Transverse colon (tissue), 1 donor: ENCODE data around the gene PRPF40B.

ENCODE experiments used
- EP300 ChIP-seq: sonication (generic); formaldehyde crosslinking; IDR thresholded peaks from one replicate; pipeline ENCODE4 v1.6.1; 2017; ENCODE audit warnings: antibody characterized with exemption, low read depth
- POLR2A ChIP-seq: fragments of 450-650 bp; IDR thresholded peaks from one replicate; pipeline ENCODE4 v1.6.1; 2016; ENCODE audit warnings: antibody characterized with exemption, mild to moderate bottlenecking, moderate library complexity

DNA sequence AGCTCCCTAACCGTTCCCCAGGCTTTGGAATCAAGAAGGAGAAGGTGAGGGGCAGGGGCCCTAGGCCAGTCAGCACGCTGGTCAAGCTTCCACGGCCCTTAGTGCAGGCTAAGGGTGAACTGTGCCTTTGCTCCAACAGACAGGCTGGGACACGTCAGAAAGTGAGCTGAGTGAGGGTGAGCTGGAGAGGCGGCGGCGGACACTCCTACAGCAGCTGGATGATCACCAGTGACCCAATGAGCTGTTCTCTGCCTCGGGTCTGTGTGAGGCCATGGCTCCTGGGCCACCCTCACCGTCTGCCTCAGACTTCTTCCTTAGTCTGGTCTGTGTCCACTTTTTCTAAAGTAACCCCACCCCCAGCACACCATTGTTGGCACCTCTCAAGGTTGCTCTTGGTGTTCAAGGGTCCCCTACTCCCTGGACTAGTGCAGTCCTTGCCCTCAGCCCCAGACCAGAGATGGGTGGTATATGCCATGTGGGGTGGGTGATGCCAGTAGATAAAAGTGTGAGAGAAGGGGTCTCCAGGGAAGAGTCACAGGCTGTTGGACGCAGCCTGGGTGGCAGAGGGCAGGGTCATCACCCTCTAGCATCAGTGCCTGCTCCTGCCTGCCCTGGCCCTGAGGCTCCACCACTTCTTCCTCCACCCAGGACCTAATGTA, 20.7 kb downstream of the PRPF40B start:
- TF ChIP-seq POLR2A = no peak
- no peak for TF ChIP-seq EP300
